GOT3 (cell line): ENCODE results near the gene VRK3.
A peak's percentile ranks its signal among the peaks of the same experiment; 100 is the strongest.
"Not testable (repeated sequence)": the region's sequence is repeated elsewhere in the genome, so short reads cannot be mapped to it uniquely, and the experiment has no call there.

ENCODE experiments used
- DNase-seq: peaks from one replicate; lab custom pipeline; 2025; ENCODE audit warnings: mixed read lengths; lab: John Stamatoyannopoulos, UW

The VRK3 gene

GRCh38 chr19:49987159-49987698 lies 37.9 kb downstream of the VRK3 start:
- peak; percentile 63 for DNase-seq

- no peak for DNase-seq
Observed at GRCh38 chr19:49986354-49986753, 38.8 kb downstream of the VRK3 start.

GRCh38 chr19:49985871-49986270 lies 39.3 kb downstream of the VRK3 start:
- DNase-seq, result no peak

GRCh38 chr19:49984491-49984890 lies 40.7 kb downstream of the VRK3 start:
- DNase-seq, result no peak

DNA sequence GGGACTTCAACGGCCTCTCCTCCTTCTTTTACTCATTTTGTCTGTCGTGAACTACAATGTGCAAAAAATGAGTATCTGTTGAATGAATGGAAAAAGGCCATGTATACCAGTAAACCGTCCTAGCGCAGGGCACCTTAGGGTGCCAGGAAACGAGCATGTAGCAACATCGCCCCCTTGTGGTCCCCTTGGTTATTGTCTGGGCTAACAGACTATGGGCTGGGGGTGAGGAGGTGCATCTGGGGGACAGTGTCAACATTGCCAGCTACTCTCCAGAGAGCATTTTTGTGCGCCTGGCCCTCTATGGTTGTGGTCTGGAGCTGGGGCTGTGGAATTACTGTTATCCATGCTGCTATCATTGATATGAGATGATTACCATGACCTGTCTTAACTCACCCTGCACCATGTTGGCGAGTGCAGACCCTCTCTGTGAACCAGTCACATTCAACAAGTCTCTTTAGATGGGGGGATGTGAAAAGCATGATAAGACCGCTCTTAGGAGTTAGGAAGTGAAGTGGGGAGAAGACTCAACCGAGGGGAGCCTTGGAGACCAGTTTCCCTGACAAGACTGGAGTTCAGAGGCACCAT lies 41.4 kb downstream of the VRK3 start:
- no peak for DNase-seq

DNA sequence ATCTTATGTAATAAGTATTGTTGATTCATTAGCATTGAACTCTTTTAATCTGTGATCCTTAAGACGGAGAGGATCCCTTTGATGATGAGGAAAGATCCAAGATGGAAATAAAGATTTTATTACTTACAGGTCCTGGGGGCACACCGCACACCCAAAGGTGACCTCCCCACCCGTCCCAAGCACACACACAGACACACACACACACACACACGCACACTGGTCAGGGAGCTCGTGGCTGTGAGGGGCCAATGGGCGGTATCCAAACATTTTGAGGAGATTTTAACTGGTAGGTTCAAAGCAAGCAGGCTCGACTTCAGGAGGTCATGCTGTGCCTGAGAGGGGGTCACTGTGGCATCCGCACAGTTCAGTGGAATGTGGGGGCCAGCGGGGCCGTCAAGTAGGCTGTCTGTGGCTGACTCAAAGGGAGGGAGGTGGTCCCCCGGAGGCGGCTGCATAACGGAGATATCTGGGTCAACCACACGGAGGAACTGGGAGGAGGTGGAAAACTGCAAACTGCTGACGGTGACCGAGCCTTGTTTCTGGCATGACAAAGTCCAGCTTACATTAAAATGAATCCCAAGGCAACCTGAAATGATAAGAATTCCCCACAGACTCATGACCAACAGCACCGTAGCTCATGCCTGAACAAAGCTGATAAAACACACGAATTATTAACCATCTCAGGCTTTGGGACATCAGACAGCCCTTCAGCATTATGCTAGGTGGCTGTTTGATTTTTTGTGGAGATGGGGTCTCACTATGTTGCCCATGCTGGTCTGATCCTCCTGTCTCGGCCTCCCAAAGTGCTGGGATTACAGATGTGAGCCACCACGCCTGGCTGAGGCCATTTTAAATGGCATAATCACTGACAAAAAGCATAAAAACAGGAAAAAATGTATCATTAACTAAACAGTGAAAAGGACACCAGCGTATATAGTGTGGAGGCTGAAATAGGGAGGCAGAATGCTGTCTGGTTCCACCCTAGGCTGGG lies 43.3 kb downstream of the VRK3 start:
- DNase-seq, result no peak

DNA sequence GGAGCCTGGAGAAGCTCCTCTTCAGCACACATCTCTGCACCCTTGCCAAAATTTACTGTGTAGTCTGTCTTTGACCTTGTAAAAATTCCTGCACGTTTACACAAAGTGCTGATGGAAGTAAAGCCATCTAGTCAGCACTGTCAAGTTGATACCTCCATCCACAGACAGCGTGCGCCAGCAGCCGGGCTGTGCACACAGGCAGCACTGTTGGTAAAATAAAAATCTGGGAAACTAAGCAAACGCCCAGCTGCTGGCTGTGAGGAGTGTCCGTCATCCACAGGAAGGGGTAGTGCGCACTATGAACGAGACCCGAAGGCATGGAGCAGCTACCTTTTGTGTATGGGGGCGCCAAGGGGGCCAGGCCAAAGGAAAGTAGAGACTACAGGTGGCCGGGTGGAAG lies 46.8 kb downstream of the VRK3 start:
- no peak for DNase-seq

DNA sequence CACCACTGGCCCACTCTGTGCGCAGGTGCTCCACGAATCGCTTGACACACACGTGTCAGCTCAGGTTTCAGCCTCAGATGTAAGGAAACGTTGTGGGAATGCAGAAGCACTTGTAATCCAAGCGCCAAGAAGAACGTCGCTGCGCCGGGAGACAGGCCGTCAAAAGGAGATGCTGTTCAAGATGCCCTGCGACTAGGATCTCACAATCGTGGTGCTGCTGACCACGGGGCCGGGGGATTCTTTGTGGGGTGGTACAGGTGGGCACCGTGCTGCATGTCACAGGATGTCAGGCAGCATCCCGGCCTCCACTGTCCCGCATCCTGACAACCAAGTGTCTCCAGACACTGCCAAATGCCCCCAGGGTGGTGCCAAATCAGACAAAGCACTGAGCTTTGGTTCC lies 47.3 kb downstream of the VRK3 start:
- no peak for DNase-seq

GRCh38 chr19:49977076-49977475 lies 48.1 kb downstream of the VRK3 start:
- DNase-seq, result no peak

- no peak for DNase-seq
Observed at GRCh38 chr19:49976496-49976895, 48.7 kb downstream of the VRK3 start.

DNA sequence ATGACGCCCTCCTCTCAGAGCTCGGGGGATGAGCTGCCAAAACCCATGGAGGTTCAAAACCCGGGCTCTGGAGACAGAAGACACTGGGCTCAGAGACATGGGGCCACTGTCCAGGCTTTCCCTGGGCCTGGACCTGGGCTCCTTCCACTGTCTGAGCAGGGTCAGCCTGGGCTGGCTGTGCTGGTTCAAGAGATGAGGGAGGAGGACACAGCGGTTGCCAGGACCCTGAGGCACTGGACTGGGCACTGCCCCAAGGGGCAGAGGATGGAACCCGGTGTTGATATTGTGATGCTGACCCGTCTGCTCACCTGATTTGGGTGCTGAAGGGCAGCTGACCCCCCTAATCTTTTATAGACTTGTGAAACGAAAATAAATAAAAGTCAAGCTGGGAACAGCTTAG lies 50.1 kb downstream of the VRK3 start:
- no peak for DNase-seq

- no peak for DNase-seq
Observed at GRCh38 chr19:49973987-49974386, 51.2 kb downstream of the VRK3 start.

- no peak for DNase-seq
Observed at GRCh38 chr19:49972841-49973240, 52.3 kb downstream of the VRK3 start.

GRCh38 chr19:49971991-49972411 lies 53.2 kb downstream of the VRK3 start:
- no peak for DNase-seq

DNA sequence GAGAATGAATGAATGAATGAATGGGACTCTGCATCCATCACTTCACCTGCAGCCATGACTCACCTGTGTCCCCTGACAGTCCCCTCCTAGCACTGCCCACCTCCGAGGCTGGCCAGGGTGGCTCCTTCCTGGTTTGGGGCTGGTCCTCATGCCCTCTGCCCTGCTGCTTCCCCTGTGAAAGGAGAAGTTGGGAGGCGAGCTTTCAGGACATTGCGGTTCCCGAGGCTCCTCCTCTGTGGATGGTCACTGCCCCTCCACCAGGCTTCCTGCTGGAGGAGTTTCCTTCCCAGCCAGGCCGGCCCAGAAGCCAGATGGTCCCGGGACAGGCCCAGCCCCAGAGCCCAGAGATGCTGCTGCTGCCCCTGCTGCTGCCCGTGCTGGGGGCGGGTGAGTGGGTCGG lies 55.8 kb downstream of the VRK3 start:
- DNase-seq, result not testable (repeated sequence)

GRCh38 chr19:49968279-49968922 lies 56.8 kb downstream of the VRK3 start:
- no peak for DNase-seq

DNA sequence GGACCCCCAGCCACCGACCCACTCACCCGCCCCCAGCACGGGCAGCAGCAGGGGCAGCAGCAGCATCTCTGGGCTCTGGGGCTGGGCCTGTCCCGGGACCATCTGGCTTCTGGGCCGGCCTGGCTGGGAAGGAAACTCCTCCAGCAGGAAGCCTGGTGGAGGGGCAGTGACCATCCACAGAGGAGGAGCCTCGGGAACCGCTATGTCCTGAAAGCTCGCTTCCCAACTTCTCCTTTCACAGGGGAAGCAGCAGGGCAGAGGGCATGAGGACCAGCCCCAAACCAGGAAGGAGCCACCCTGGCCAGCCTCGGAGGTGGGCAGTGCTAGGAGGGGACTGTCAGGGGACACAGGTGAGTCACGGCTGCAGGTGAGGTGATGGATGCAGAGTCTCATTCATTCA lies 64.2 kb downstream of the VRK3 start, which contains the start of gene SIGLEC11:
SIGLEC11 (minus strand) TSS at position 193 of the 400 bp plus-strand sequence; CDS start at position 102, 91 bp downstream.
- not testable (repeated sequence) for DNase-seq

DNA sequence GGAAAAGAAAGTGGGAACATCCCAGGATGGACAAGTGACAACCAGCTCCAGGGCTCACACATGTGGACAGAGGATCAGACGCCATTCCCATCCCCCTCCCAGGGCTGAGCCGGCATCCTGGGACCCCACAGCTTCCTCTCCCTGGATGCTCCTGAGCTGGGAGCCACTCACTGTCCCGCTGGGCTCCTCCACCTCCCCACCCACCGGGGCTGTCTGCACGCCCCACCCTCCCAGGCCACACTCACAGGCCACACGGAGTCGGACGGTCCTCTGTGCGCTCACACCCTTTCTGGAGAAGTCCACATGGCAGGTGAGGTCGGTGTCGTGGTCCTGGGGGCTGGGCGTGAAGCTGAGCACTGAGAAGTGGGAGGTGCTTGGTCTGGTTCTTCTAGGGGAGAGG lies 65.3 kb downstream of the VRK3 start:
- not testable (repeated sequence) for DNase-seq

- not testable (repeated sequence) for DNase-seq
Observed at GRCh38 chr19:49958596-49958995, 66.6 kb downstream of the VRK3 start.

DNA sequence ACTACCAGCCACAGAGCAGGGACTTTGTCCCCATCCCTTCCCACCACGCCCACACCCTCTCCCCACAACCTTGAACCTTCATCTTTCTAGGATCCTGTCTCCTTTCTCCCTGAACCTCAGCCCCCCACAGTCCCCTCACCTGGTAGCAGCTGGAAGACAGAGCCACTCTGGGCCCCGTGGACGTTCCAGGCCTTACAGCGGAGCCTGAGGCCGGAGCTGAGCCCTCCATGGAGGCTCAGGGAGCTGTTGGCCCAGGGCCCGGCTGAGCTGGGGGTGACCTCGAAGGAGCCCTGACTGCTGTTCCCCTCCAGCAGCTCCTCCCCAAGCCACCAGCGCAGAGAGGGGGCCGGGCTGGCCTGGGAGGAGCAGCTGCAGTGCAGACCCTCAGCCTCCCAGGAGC lies 67.0 kb downstream of the VRK3 start:
- not testable (repeated sequence) for DNase-seq

DNA sequence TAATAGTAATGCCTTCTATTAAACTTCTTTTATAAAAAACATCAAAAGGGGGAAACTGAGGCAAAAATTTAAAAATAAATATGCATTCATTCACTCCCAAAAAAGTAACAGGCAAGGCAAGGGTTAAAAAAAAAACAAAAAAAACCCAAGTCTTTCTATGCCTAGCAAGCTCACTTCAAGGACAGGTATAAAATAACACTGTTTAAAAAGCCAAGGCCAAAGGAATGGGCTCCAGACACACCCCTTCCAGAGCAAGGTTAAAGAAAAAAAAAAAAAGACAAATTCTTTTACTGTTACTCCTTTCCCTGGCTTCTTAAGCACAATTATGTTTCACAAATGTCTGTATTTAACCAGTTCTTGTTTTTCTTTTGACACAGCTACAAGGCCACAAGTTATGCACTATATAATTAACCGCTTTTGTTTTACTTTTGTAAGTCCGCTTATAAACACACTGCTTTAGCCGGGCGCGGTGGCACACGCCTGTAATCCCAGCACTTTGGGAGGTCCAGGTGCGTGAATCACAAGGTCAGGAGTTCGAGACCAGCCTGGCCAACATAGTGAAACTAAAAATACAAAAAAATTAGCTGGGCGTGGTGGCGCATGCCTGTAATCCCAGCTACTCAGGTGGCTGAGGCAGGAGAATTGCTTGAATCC lies 67.8 kb downstream of the VRK3 start:
- DNase-seq, result no peak

DNA sequence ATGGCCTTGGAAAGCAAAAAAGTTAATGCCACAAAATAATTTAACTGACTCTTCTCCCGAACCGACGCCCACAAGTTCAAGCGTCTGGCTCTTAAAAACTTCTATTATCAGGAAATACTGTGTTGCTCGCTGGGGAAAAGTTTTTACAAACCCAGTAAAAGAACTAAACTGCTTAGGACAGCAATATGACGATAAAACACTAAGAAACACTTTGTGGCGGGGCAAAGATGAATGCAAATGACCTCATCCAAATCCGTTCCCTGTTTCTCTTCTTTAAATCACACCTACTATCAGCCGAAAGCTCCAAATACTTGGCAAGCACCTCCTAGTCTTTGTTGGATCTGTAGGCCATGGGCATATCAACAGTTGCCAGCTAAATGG lies 69.1 kb downstream of the VRK3 start:
- no peak for DNase-seq
